KMS-11 (cell line): ENCODE measurements around the gene PCYT1A.

Experiments
- H2AFZ ChIP-seq: fragments of 200-600 bp; sonication (generic); 2 replicates; pipeline ENCODE4 v1.6.1; 2016; ENCODE audit warnings: antibody characterized with exemption, mixed run types, low read depth
- H3K27ac ChIP-seq: fragments of 200-600 bp; sonication (generic); 2 replicates; pipeline ENCODE4 v1.6.1; 2016; ENCODE audit warnings: mild to moderate bottlenecking, mixed run types
- H3K27me3 ChIP-seq: fragments of 200-600 bp; sonication (generic); 2 replicates; pipeline ENCODE4 v1.6.1; 2017; ENCODE audit warnings: mild to moderate bottlenecking, low read depth, mixed run types, moderate library complexity; ENCODE audit not compliant: insufficient read depth
- H3K36me3 ChIP-seq: fragments of 200-600 bp; sonication (generic); 2 replicates; pipeline ENCODE4 v1.6.1; 2017; ENCODE audit warnings: mild to moderate bottlenecking, mixed run types; ENCODE audit not compliant: insufficient read depth
- H3K4me1 ChIP-seq: fragments of 200-600 bp; sonication (generic); 2 replicates; pipeline ENCODE4 v1.6.1; 2016; ENCODE audit warnings: mild to moderate bottlenecking, low read depth, mixed run types; ENCODE audit not compliant: poor library complexity, severe bottlenecking
- H3K4me2 ChIP-seq: fragments of 200-600 bp; sonication (generic); 2 replicates; pipeline ENCODE4 v1.7.0; 2016; ENCODE audit warnings: mild to moderate bottlenecking, mixed run types
- H3K4me3 ChIP-seq: fragments of 200-600 bp; sonication (generic); IDR thresholded peaks from 2 replicates; pipeline ENCODE4 v1.6.1; 2017; ENCODE audit warnings: low read depth, low read length, mixed read lengths; ENCODE audit not compliant: insufficient read depth
- H3K79me2 ChIP-seq: fragments of 200-600 bp; sonication (generic); 2 replicates; pipeline ENCODE4 v1.6.1; 2016; ENCODE audit warnings: low read depth, mixed run types; ENCODE audit not compliant: insufficient read depth
- H3K9ac ChIP-seq: fragments of 200-600 bp; sonication (generic); 2 replicates; pipeline ENCODE4 v1.6.1; 2016; ENCODE audit warnings: mild to moderate bottlenecking, mixed run types
- H4K20me1 ChIP-seq: fragments of 200-600 bp; sonication (generic); 2 replicates; pipeline ENCODE4 v1.6.1; 2016; ENCODE audit warnings: mild to moderate bottlenecking, mixed run types; ENCODE audit not compliant: insufficient read depth
- TF ChIP-seq, protein P1 (sequence below): fragments of 200-600 bp; sonication (generic); conservative IDR thresholded peaks from 2 replicates; pipeline ENCODE4 v1.6.1; 2017; ENCODE audit warnings: low read depth, mild to moderate bottlenecking, antibody characterized with exemption, low read length, moderate library complexity, mixed read lengths

The PCYT1A gene

DNA sequence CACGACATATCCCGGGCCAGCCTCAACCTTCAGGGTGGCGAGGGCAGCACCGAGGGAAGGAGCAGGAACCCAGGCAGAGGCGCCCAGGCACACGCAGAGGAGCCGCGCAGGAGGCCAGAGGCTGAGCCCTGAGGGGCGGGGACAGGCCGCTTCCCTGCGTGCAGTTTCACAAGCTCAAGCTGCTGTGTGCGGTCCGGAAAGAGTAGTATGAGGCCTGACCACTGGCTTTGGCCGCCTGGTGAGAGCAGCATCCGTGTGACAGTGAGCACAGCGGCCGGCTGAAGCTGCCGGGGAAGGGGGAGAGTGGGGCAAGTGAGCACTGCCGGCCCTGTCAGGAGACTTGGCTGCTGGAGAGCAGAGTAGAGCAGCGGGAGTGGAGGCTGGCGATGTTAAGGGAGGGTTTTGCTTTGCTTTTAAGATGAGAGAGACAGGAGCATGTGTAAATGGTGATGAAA lies 85.0 kb downstream of the PCYT1A start:
- H3K27ac ChIP-seq: no peak overlapping the region
- no peaks in the 10 kb centered on the region for H3K79me2 ChIP-seq
- H3K4me3 ChIP-seq: no peak overlapping the region
- H4K20me1 ChIP-seq: no peaks in the 10 kb centered on the region
- peak overlapping the region; percentile 64; the same call in 1 of the 2 replicates for H2AFZ ChIP-seq
- H3K4me2 ChIP-seq: peak overlapping the region; percentile 49; the same call in 1 of the 2 replicates
- H3K36me3 ChIP-seq: no peaks in the 10 kb centered on the region
- H3K4me1 ChIP-seq: peaks cover 7% of the 10 kb centered on the region
- no peak overlapping the region for H3K9ac ChIP-seq
- H3K27me3 ChIP-seq: no peaks in the 10 kb centered on the region
- TF ChIP-seq, protein P1, sequence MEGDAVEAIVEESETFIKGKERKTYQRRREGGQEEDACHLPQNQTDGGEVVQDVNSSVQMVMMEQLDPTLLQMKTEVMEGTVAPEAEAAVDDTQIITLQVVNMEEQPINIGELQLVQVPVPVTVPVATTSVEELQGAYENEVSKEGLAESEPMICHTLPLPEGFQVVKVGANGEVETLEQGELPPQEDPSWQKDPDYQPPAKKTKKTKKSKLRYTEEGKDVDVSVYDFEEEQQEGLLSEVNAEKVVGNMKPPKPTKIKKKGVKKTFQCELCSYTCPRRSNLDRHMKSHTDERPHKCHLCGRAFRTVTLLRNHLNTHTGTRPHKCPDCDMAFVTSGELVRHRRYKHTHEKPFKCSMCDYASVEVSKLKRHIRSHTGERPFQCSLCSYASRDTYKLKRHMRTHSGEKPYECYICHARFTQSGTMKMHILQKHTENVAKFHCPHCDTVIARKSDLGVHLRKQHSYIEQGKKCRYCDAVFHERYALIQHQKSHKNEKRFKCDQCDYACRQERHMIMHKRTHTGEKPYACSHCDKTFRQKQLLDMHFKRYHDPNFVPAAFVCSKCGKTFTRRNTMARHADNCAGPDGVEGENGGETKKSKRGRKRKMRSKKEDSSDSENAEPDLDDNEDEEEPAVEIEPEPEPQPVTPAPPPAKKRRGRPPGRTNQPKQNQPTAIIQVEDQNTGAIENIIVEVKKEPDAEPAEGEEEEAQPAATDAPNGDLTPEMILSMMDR: no peak

- Histone ChIP-seq H4K20me1 (no peaks in the 10 kb centered on the region), H3K4me2 (no peak overlapping the region), H3K79me2 (no peaks in the 10 kb centered on the region), H3K9ac (no peak overlapping the region), H3K4me3 (no peak overlapping the region), H3K27me3 (no peaks in the 10 kb centered on the region), H3K4me1 (peaks cover 11% of the 10 kb centered on the region), H3K36me3 (no peaks in the 10 kb centered on the region), H2AFZ (no peak overlapping the region), H3K27ac (no peak overlapping the region)
- TF ChIP-seq, protein P1: peak; percentile 31; the same call in 1 of the 2 replicates
Measured at GRCh38 chr3:196198771-196199753, 88.5 kb downstream of the PCYT1A start.

DNA sequence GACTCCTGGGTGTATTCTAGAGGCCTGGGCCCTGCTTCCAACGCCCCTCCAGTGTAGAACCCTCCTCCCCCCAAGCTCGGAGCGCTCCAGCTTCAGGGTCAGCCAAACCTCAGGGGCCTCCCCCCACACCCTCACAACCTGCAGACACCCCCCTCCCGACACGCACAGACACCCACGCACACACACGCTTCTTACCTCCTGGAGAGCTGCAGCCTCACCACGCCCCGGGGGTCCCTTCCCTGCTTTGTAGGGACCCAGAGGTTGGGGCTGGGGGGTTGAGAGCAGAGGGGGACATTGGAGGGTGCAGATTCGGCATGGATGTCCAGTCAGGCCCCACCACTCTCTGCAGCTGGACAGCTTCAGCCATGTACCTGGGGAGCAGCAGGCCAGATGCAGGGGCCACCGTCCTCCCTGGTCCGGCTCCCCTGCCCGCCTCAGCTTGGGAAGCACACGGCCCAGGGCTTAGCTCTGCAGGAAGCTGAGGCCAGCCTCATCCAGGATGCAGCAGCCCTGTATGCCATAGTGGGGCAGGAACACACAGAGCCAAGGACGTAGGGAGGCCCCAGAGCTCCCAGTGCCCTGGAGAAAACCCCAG lies 89.3 kb downstream of the PCYT1A start:
- Histone ChIP-seq H2AFZ (no peak overlapping the region), H3K36me3 (no peaks in the 10 kb centered on the region), H3K27me3 (no peaks in the 10 kb centered on the region), H3K4me2 (no peak overlapping the region), H3K4me3 (no peak overlapping the region), H3K27ac (no peak overlapping the region), H4K20me1 (no peaks in the 10 kb centered on the region), H3K9ac (no peak overlapping the region), H3K4me1 (peaks cover 11% of the 10 kb centered on the region), H3K79me2 (no peaks in the 10 kb centered on the region)
- TF ChIP-seq, protein P1: no peak

DNA sequence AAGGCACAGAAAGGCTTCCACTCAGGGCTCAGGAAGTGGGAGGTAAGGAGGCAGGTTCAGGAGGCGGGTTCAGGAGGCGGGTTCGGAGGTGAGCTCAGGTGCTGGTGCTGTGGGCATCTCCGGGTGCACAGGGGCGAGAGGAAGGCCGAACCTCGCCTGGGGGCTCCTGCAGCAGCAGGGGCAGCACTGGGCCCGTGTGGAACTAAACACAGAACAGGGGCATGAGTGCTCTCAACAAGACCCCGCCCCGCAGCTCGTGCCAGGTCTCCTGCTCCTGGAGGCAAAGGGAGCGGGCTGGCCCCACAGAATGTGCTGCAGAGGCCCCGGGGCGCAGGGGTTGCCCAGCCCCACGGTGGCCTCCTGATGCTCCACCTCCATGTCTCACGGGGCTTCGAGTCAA lies 90.0 kb downstream of the PCYT1A start:
- Histone ChIP-seq H3K27ac (no peak overlapping the region), H3K4me3 (no peak overlapping the region), H3K4me1 (peaks cover 11% of the 10 kb centered on the region), H4K20me1 (no peaks in the 10 kb centered on the region), H3K36me3 (no peaks in the 10 kb centered on the region), H2AFZ (no peak overlapping the region), H3K9ac (no peak overlapping the region), H3K27me3 (no peaks in the 10 kb centered on the region), H3K4me2 (no peak overlapping the region), H3K79me2 (no peaks in the 10 kb centered on the region)
- TF ChIP-seq, protein P1: no peak
